Neural crest cell (in vitro differentiated cells): ENCODE data around the gene LPP. TPM values are rescaled to one million over a fixed set of nuclear protein-coding genes. Genes with fewer than 3 reads are reported as not detected.

Experiments
- DNase-seq: peaks from one replicate; pipeline ENCODE4 v3.0.0; 2021; ENCODE audit warnings: low read depth, mixed read lengths, low spot score
- H3K27ac Mint-ChIP-seq: one replicate; pipeline ENCODE4 v1.8.0; 2021; ENCODE audit warnings: mild to moderate bottlenecking, mixed read lengths; ENCODE audit not compliant: unreplicated experiment
- H3K27me3 Mint-ChIP-seq: 2 replicates; pipeline ENCODE4 v1.8.0; 2021; ENCODE audit warnings: low read depth, mild to moderate bottlenecking, mixed read lengths
- H3K36me3 Mint-ChIP-seq: 2 replicates; pipeline ENCODE4 v1.8.0; 2021; ENCODE audit warnings: low read depth, mild to moderate bottlenecking, mixed read lengths
- H3K4me1 Mint-ChIP-seq: 2 replicates; pipeline ENCODE4 v1.8.0; 2021; ENCODE audit warnings: mixed read lengths
- H3K4me3 Mint-ChIP-seq: one replicate; pipeline ENCODE4 v1.8.0; 2021; ENCODE audit warnings: mild to moderate bottlenecking, mixed read lengths
- H3K9me3 Mint-ChIP-seq: 2 replicates; pipeline ENCODE4 v1.8.0; 2021; ENCODE audit warnings: mixed read lengths
- total RNA-seq: library from RNA; stranded (reverse); gene quantifications from 2 replicates; pipeline ENCODE4 v1.2.1, GENCODE V29; 2021
- TF ChIP-seq, protein P1 (sequence below): fragments of 200-600 bp; sonication (generic); conservative IDR thresholded peaks from 2 replicates; pipeline ENCODE4 v1.5.0; 2021; ENCODE audit warnings: antibody characterized with exemption, mild to moderate bottlenecking

LPP gene
- total RNA-seq, 1 donor from 2014 or later, result 38.7 TPM

DNA sequence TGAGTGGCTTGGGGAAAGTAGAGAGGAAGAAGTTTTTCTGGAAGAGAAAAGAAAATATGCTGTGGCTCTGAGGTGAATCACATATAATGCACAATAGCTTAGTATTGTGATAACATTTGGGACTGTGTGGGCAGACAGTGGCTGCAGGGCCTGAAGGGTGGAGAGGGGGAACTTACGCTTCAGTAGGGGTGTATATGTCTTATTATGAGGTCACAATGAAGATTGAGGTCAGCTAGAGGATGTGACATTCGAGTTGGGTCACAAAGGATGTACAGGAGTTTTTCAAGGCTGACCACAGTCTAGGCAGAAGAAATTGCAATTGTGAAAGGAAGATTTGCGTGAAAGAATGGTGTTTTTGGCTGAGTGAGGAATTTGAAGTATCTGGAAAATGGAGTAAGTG, 414.8 kb downstream of the LPP start:
- Mint-ChIP-seq H3K9me3 (no peaks in the 10 kb centered on the region), H3K36me3 (no peaks in the 10 kb centered on the region), H3K4me3 (no peak overlapping the region), H3K27me3 (no peaks in the 10 kb centered on the region), H3K27ac (no peak overlapping the region), H3K4me1 (peaks cover 18% of the 10 kb centered on the region)
- no peak for DNase-seq
- TF ChIP-seq, protein P1, sequence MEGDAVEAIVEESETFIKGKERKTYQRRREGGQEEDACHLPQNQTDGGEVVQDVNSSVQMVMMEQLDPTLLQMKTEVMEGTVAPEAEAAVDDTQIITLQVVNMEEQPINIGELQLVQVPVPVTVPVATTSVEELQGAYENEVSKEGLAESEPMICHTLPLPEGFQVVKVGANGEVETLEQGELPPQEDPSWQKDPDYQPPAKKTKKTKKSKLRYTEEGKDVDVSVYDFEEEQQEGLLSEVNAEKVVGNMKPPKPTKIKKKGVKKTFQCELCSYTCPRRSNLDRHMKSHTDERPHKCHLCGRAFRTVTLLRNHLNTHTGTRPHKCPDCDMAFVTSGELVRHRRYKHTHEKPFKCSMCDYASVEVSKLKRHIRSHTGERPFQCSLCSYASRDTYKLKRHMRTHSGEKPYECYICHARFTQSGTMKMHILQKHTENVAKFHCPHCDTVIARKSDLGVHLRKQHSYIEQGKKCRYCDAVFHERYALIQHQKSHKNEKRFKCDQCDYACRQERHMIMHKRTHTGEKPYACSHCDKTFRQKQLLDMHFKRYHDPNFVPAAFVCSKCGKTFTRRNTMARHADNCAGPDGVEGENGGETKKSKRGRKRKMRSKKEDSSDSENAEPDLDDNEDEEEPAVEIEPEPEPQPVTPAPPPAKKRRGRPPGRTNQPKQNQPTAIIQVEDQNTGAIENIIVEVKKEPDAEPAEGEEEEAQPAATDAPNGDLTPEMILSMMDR, result no peak

- Mint-ChIP-seq H3K27me3 (no peaks in the 10 kb centered on the region), H3K27ac (no peak overlapping the region), H3K4me1 (peaks cover 28% of the 10 kb centered on the region), H3K36me3 (no peaks in the 10 kb centered on the region), H3K4me3 (no peak overlapping the region), H3K9me3 (no peaks in the 10 kb centered on the region)
- TF ChIP-seq, protein P1, result no peak
- DNase-seq, result no peak
Observed at GRCh38 chr3:188571531-188572095, 417.7 kb downstream of the LPP start.

DNA sequence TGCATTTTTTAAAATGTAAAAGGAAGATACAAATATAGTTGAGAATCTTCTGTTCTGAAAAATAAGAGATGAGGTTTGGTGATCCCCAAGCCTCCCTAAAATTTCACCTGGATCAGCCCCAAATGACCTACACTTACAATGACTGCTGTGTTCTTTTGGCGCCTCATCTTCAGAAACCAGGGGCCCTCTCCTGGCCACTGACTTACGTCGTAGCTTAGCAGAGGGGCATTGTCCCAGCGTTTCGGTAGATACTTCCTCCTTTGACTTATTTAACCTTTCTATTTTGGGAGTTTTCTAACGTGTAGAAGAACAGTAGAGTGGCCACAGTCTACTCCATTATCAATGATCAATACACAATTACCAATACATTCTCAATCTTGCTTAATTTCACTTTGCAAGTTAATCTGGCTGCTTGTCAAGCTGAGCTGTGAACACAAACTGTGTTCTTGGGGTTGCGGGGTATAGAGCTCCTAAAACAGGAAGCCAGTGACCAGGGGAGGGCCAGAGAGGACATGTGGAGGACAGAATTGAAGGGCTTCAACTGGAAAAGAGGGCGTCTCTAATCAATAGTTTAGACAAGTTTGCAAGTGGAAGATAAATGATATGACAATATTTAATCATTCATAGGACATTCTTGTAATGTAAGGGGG, 419.5 kb downstream of the LPP start:
- no peak for DNase-seq
- H3K4me3 Mint-ChIP-seq, result no peak overlapping the region
- no peaks in the 10 kb centered on the region for H3K27me3 Mint-ChIP-seq
- TF ChIP-seq, protein P1, result no peak
- no peak overlapping the region for H3K27ac Mint-ChIP-seq
- no peaks in the 10 kb centered on the region for H3K9me3 Mint-ChIP-seq
- H3K36me3 Mint-ChIP-seq, result no peaks in the 10 kb centered on the region
- H3K4me1 Mint-ChIP-seq, result peaks cover 27% of the 10 kb centered on the region

DNA sequence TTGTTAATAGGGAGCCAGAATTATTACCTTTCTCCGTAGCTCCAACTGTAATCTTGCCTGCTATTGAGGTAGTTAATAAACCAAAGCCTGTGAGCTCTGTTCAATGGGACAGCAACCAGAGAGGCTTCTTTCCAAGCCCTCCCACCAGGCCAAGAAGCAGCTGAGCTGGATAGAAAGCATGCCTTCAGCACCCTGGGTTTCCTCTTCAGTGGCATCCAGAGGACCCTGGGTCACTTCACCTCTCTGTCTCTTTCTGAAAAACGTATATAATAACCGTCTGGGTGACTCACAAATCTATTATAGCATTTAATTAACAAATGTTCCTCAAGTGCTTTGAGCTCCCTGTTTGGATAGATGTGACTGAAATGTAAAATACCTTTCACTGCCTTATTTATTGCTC, 420.0 kb downstream of the LPP start:
- no peaks in the 10 kb centered on the region for H3K9me3 Mint-ChIP-seq
- H3K27ac Mint-ChIP-seq, result no peak overlapping the region
- no peak for DNase-seq
- peaks cover 5% of the 10 kb centered on the region for H3K36me3 Mint-ChIP-seq
- TF ChIP-seq, protein P1, result no peak
- no peaks in the 10 kb centered on the region for H3K27me3 Mint-ChIP-seq
- H3K4me3 Mint-ChIP-seq, result no peak overlapping the region
- peaks cover 21% of the 10 kb centered on the region for H3K4me1 Mint-ChIP-seq

- Mint-ChIP-seq H3K27me3 (no peaks in the 10 kb centered on the region), H3K27ac (no peak overlapping the region), H3K36me3 (peaks cover 7% of the 10 kb centered on the region), H3K9me3 (no peaks in the 10 kb centered on the region), H3K4me1 (peaks cover 18% of the 10 kb centered on the region), H3K4me3 (no peak overlapping the region)
- DNase-seq, result no peak
- TF ChIP-seq, protein P1, result no peak
Observed at GRCh38 chr3:188574885-188575284, 420.9 kb downstream of the LPP start.
